A673 (cell line): Measurements from ENCODE around the gene RSAD2. TPM values are rescaled to one million over a fixed set of nuclear protein-coding genes. Genes with fewer than 3 reads are reported as not detected.

ENCODE experiments used
- BruUV-seq: library from RNA; stranded (reverse); fragments of 400-500 nt; replicated peaks from 2 replicates; lab custom pipeline; 2021; lab: Mats Ljungman, UMichigan
- CTCF ChIA-PET: fragments of 300-600 bp; sonication (Branson Sonifier 250); formaldehyde crosslinking; loops from one replicate; lab custom pipeline; 2022; ENCODE audit warnings: antibody characterized with exemption; lab: Charles Lee
- POLR2A ChIA-PET: fragments of 300-600 bp; sonication (Branson Sonifier 250); formaldehyde crosslinking; loops from one replicate; lab custom pipeline; 2022; ENCODE audit warnings: antibody characterized with exemption; ENCODE audit not compliant: low non-redundant PET; lab: Charles Lee
- DNase-seq: peaks from one replicate; pipeline ENCODE4 v3.0.0-alpha.2; 2015; ENCODE audit warnings: low spot score
- H3K27ac ChIP-seq: fragments of 200-600 bp; sonication (generic); 2 replicates; pipeline ENCODE4 v1.5.1; 2016; ENCODE audit warnings: mixed run types, low read depth, mild to moderate bottlenecking, mixed read lengths, antibody characterized with exemption, low read length; ENCODE audit not compliant: poor library complexity, severe bottlenecking
- H3K27me3 ChIP-seq: fragments of 200-600 bp; sonication (generic); replicated peaks from 2 replicates; pipeline ENCODE4 v1.6.1; 2017; ENCODE audit warnings: mixed run types, low read depth, mild to moderate bottlenecking, mixed read lengths, antibody characterized with exemption, low read length; ENCODE audit not compliant: insufficient read depth, poor library complexity
- H3K36me3 ChIP-seq: fragments of 200-600 bp; sonication (generic); 2 replicates; pipeline ENCODE4 v1.6.1; 2016; ENCODE audit warnings: mixed run types, mild to moderate bottlenecking, mixed read lengths, antibody characterized with exemption, low read length; ENCODE audit not compliant: insufficient read depth, poor library complexity, severe bottlenecking
- H3K4me1 ChIP-seq: fragments of 200-600 bp; sonication (generic); 2 replicates; pipeline ENCODE4 v1.6.1; 2017; ENCODE audit warnings: mixed run types, mild to moderate bottlenecking, mixed read lengths, antibody characterized with exemption, low read length; ENCODE audit not compliant: insufficient read depth, poor library complexity, severe bottlenecking
- H3K4me3 ChIP-seq: fragments of 200-600 bp; sonication (generic); 2 replicates; pipeline ENCODE4 v1.5.1; 2016; ENCODE audit warnings: low read depth, mixed run types, mild to moderate bottlenecking, mixed read lengths, low read length; ENCODE audit not compliant: poor library complexity, severe bottlenecking
- H3K9me3 ChIP-seq: fragments of 200-600 bp; sonication (generic); 2 replicates; pipeline ENCODE4 v1.6.1; 2016; ENCODE audit warnings: mixed run types, low read depth, mild to moderate bottlenecking, mixed read lengths, antibody characterized with exemption, low read length; ENCODE audit not compliant: poor library complexity, severe bottlenecking
- CTCF ChIP-seq: fragments of 300-800, 200-600 bp; sonication (generic); conservative IDR thresholded peaks from 2 replicates; pipeline ENCODE4 v1.5.1; 2017; ENCODE audit warnings: low read depth, mild to moderate bottlenecking, antibody characterized with exemption, low read length, moderate library complexity, mixed read lengths
- EZH2 ChIP-seq: fragments of 200-600 bp; sonication (generic); IDR thresholded peaks from 2 replicates; pipeline ENCODE4 v1.6.1; 2017; ENCODE audit warnings: borderline replicate concordance, low read depth, mild to moderate bottlenecking, mixed read lengths, antibody characterized with exemption, low read length; ENCODE audit not compliant: poor library complexity, severe bottlenecking
- intact Hi-C: fragments of 100-400 bp; cut with micrococcal nuclease; formaldehyde crosslinking; loops from one replicate; pipeline ENCODE4 v1.10.0; 2022; ENCODE audit not compliant: unreplicated experiment
- total RNA-seq: library from RNA; stranded (reverse); gene quantifications from 2 replicates; pipeline ENCODE4 v1.2.3, GENCODE V29; 2021

RSAD2 gene
- total RNA-seq, 1 experiment from 2014 or later = 2.2 TPM

GRCh38 chr2:6942848-6943247 lies 65.3 kb downstream of the RSAD2 start:
- TF ChIP-seq EZH2 (no peak), CTCF (no peak)
- Histone ChIP-seq H3K27ac (no peak overlapping the region), H3K27me3 (no peaks in the 10 kb centered on the region), H3K9me3 (no peaks in the 10 kb centered on the region), H3K4me3 (no peak overlapping the region), H3K4me1 (no peaks in the 10 kb centered on the region), H3K36me3 (no peaks in the 10 kb centered on the region)
- intact Hi-C loops = no loop called here
- POLR2A ChIA-PET = no interaction called here
- CTCF ChIA-PET = no interaction called here
- BruUV-seq = no TSS peak
- no peak for DNase-seq

- BruUV-seq = no TSS peak
- POLR2A ChIA-PET = no interaction called here
- DNase-seq = no peak
- intact Hi-C loops = no loop called here
- no peaks in the 10 kb centered on the region for H3K4me1 ChIP-seq
- H3K27me3 ChIP-seq = no peaks in the 10 kb centered on the region
- no peaks in the 10 kb centered on the region for H3K9me3 ChIP-seq
- no peak overlapping the region for H3K27ac ChIP-seq
- H3K4me3 ChIP-seq = no peak overlapping the region
- TF ChIP-seq EZH2 (no peak), CTCF (no peak)
- no peaks in the 10 kb centered on the region for H3K36me3 ChIP-seq
- CTCF ChIA-PET = no interaction called here
Observed at GRCh38 chr2:6943523-6943922, 65.9 kb downstream of the RSAD2 start.

- CTCF ChIA-PET = no interaction called here
Observed at GRCh38 chr2:6943971-6944370, 66.4 kb downstream of the RSAD2 start.

More at GRCh38 chr2:6943971-6944370, 66.4 kb downstream of the RSAD2 start:
- no peak for TF ChIP-seq EZH2
- TF ChIP-seq CTCF = no peak
- no TSS peak for BruUV-seq
- POLR2A ChIA-PET = no interaction called here
- Histone ChIP-seq H3K27me3 (no peaks in the 10 kb centered on the region), H3K27ac (no peak overlapping the region), H3K4me3 (no peak overlapping the region), H3K9me3 (no peaks in the 10 kb centered on the region), H3K36me3 (no peaks in the 10 kb centered on the region), H3K4me1 (no peaks in the 10 kb centered on the region)
- intact Hi-C loops = no loop called here
- DNase-seq = no peak
